Mucosa of stomach (tissue), 1 donor: ENCODE results near the gene MYO18A.

Experiments
- H3K27me3 ChIP-seq: one replicate; pipeline ENCODE4 v1.7.0; 2013; ENCODE audit warnings: mild to moderate bottlenecking, low read length; ENCODE audit not compliant: control insufficient read depth, insufficient read depth
- H3K36me3 ChIP-seq: one replicate; pipeline ENCODE4 v1.7.0; 2013; ENCODE audit warnings: low read length; ENCODE audit not compliant: control insufficient read depth, insufficient read depth
- H3K4me1 ChIP-seq: one replicate; pipeline ENCODE4 v1.7.0; 2013; ENCODE audit warnings: mild to moderate bottlenecking, low read length; ENCODE audit not compliant: control insufficient read depth, insufficient read depth
- H3K4me3 ChIP-seq: one replicate; pipeline ENCODE4 v1.7.0; 2013; ENCODE audit warnings: low read length
- H3K9ac ChIP-seq: one replicate; pipeline ENCODE4 v1.7.0; 2013; ENCODE audit warnings: mild to moderate bottlenecking, low read length, moderate library complexity
- H3K9me3 ChIP-seq: one replicate; pipeline ENCODE4 v1.7.0; 2013; ENCODE audit warnings: mild to moderate bottlenecking, low read length, moderate library complexity; ENCODE audit not compliant: control insufficient read depth
- donor health status: Pancreatic carcinoma.

Gene MYO18A

DNA sequence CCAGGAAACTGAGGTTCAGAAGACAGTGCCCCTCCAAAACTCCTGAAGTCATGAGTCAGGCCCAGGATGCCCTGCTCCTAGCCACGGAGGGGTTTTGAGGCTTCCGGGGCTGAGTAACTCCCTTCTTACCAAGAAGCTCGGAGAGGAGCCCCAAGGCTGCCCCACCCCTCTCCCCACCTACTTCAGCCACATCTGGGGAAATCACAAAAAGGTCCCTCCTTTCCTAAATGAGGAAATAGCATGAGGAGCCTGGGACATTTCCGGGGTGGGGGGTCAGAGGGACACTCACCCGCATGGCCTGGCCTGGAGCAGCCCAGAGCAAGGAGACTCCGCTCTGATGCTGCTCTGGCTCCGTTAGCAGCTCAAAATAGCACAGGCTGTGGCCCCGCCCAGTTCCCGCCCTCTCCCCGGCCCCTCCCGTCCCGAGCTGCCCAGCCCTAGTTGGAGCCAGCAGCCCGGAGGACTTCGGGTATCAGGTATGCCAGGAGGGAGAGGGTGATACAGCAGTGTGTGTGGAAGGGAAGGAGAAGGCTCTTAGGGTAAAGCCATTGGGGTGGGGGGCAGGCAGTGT lies 40.1 kb downstream of the MYO18A start:
- Histone ChIP-seq H3K4me3 (no peak overlapping the region), H3K4me1 (peaks cover 25% of the 10 kb centered on the region), H3K9me3 (no peaks in the 10 kb centered on the region), H3K9ac (peak overlapping the region; percentile 58), H3K36me3 (no peaks in the 10 kb centered on the region), H3K27me3 (no peaks in the 10 kb centered on the region)

DNA sequence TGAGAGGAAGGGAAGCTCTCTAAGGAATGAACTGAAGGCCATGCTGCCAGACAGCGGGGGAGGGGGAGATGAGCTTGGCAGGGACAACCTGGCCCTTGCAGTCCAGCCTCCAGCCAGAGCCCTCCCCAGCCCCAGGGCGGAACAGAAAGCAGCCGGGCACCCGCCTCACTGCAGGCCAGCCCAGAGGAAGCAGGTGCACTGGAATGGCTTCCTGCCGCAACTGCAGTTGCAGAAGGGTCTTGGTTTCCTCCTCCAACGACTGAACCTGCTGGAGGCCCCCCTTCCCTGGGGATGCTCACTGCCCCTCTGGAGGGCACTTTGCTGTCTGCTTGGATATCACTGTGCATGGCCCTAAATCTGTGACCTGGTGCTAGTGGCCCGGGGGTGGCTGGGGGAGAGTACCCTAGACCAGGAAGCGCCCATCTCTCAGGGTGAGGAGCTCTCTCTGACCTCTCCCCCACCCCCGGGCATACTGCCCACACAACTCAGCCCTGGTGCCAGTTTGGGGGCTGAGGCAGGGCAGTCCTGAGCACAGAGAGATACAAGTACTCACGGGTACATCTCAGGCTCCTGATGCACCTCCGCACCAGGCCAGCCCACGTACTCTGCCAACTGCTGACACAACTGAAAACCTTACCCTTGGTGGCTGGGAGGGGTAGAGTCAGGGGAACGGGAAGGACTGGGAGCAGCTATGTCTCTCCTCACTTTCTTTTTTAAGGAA lies 41.1 kb downstream of the MYO18A start:
- no peaks in the 10 kb centered on the region for H3K9me3 ChIP-seq
- H3K36me3 ChIP-seq: no peaks in the 10 kb centered on the region
- no peaks in the 10 kb centered on the region for H3K27me3 ChIP-seq
- H3K9ac ChIP-seq: peak overlapping the region; percentile 58
- H3K4me3 ChIP-seq: no peak overlapping the region
- peaks cover 25% of the 10 kb centered on the region for H3K4me1 ChIP-seq

DNA sequence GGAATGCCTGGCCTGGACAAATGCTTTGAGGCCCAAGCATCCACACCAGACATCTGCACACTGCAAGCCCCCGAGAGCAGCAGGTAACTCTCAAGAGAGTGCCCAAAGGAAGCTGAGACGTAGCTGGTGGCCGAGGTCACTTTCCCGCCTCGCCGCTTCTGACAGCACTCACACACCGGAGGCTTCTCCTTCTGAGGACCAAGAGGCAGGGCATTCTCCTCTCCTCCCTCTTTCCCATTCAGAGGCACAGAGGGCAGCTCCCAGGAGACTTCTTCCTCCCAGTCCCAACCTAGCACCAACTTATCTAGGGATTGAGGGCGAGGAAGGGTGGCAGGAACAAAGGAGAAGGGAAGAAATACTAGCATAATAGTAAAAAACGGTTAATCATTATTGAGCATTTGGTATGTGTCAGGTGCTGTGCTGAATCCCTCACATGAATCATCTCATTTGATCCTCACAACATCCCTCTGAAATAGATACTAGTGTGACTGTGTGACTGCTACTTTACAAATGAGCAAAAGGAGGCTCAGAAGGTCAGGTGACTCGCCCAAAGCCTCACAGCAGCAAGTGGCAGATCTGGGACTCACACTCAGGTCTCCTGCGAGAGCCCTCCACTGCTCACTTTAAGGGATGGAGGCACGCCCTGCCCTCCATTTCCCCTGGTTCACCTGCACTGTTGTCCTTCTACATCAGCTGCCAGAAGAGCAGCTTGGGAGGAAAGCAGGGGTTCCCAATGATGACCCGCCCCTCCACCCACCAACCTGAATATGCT lies 41.8 kb downstream of the MYO18A start:
- peaks cover 30% of the 10 kb centered on the region for H3K4me1 ChIP-seq
- H3K4me3 ChIP-seq: no peak overlapping the region
- no peak overlapping the region for H3K9ac ChIP-seq
- no peaks in the 10 kb centered on the region for H3K9me3 ChIP-seq
- H3K36me3 ChIP-seq: no peaks in the 10 kb centered on the region
- no peaks in the 10 kb centered on the region for H3K27me3 ChIP-seq

- no peaks in the 10 kb centered on the region for H3K9me3 ChIP-seq
- peaks cover 37% of the 10 kb centered on the region for H3K4me1 ChIP-seq
- no peaks in the 10 kb centered on the region for H3K36me3 ChIP-seq
- H3K9ac ChIP-seq: no peak overlapping the region
- H3K27me3 ChIP-seq: no peaks in the 10 kb centered on the region
- H3K4me3 ChIP-seq: no peak overlapping the region
Observed at GRCh38 chr17:29136998-29137730, 43.0 kb downstream of the MYO18A start.

DNA sequence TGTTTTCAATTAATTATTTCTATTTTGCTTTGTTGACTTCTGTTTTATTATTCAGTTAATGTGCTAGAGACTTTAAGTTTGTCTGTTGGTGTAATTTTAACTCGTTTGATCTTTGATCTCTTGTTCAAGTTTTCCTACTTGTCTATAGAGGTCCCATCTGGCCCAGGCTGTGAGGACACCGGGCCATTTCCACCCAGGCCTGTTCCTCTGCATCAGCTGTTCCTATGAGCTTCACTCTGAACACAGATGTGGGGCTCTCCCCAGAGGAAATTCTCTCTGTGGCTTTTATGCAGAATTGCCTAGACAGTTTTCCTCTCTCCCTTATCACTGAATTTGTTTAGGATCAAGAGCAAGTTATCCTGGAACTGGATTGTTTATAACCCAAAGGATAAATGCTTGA lies 44.7 kb downstream of the MYO18A start:
- no peaks in the 10 kb centered on the region for H3K9me3 ChIP-seq
- H3K4me1 ChIP-seq: peaks cover 32% of the 10 kb centered on the region
- H3K9ac ChIP-seq: no peak overlapping the region
- no peaks in the 10 kb centered on the region for H3K27me3 ChIP-seq
- H3K4me3 ChIP-seq: no peak overlapping the region
- H3K36me3 ChIP-seq: no peaks in the 10 kb centered on the region

- Histone ChIP-seq H3K4me3 (no peak overlapping the region), H3K9me3 (no peaks in the 10 kb centered on the region), H3K4me1 (peaks cover 18% of the 10 kb centered on the region), H3K27me3 (no peaks in the 10 kb centered on the region), H3K9ac (no peak overlapping the region), H3K36me3 (no peaks in the 10 kb centered on the region)
Observed at GRCh38 chr17:29133121-29133713, 47.0 kb downstream of the MYO18A start.

DNA sequence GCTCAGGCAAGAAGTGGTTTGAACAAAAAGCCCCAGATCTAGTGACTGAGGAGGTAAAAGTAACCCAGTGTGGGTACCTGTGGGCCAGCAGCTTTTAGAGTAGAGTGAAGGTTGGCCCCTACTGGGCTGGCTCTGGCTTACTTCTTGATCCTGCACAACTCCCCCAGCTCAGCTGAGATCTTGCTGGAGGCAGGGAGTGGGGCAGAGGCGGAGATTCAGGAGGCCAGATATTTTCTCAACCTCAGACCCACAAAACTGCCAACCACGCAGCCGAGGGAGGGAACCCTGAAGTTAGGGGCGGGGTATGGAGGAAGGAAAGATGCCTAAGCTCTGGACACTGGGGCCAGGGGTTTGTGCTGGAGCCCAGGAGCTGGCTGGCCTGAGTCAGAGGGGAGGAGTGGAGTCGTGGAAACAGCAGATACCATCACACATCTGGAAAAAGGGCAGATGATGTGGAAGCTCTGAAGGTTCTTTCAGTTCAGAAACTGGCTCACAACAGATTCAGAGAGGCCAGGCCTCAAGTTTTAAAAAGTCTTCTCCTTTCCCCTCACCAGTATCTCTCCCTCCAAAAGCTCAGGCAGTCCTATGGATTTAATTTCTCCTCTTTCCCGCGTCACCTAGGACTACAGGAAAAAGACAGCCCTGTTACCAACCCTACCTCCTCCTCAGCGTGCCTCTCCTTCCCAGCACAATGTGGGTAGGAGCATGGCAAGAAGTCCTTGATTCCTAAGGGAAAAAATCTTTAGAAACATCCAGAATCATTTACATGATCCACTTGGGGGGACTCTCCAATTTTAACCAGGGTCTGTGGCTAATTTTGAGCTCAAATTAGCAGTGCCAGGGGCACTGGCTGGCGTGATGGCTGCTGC lies 48.1 kb downstream of the MYO18A start:
- Histone ChIP-seq H3K9me3 (no peaks in the 10 kb centered on the region), H3K27me3 (no peaks in the 10 kb centered on the region), H3K4me1 (peaks cover 18% of the 10 kb centered on the region), H3K9ac (no peak overlapping the region), H3K36me3 (no peaks in the 10 kb centered on the region), H3K4me3 (no peak overlapping the region)

DNA sequence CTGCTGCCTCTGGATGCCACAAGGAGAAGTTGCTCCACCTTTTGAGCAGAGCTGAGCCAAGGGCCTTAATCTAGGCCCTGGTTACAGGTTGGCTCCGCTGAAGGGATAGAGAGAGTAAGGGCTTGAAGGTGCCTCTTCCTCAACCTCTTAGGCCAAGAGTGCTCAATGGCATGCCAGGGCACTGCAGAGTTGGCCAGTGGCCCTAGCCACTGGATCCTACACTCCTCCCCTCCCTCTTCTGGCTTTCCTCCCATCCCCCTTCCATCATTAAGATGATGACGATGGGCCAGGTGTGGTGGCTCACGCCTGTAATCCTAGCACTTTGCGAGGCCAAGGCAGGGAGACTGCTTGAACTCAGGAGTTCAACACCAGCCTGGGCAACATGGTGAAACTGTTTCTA lies 50.5 kb downstream of the MYO18A start:
- Histone ChIP-seq H3K36me3 (no peaks in the 10 kb centered on the region), H3K4me3 (no peak overlapping the region), H3K4me1 (peaks cover 38% of the 10 kb centered on the region), H3K27me3 (no peaks in the 10 kb centered on the region), H3K9me3 (no peaks in the 10 kb centered on the region), H3K9ac (no peak overlapping the region)

DNA sequence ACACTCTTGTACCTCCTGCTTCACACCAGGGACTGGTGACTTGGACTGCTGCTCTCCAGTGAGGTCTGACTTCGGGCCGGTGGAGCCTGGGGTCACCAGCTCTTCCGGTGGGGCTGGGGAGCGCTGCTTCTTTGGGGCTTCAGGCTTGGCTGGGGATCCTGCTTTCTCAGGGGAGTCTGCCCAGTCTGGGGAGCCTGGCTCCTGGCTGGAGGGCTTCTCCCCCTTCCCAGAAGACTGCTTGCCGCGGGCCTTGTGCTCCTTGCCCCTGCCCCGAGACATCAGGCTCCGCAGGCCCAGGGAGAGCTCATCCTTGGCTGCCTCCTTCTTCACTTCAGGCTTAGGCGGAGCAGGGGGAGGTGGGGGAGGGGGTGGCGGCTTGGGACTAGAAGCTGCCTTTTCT lies 52.4 kb downstream of the MYO18A start:
- H3K4me1 ChIP-seq: peaks cover 35% of the 10 kb centered on the region

GRCh38 chr17:29126268-29126930 lies 53.8 kb downstream of the MYO18A start:
- no peaks in the 10 kb centered on the region for H3K36me3 ChIP-seq

More for the DNA sequence above, 52.4 kb downstream of the MYO18A start:
- no peaks in the 10 kb centered on the region for H3K9me3 ChIP-seq
- no peak overlapping the region for H3K9ac ChIP-seq
- no peak overlapping the region for H3K4me3 ChIP-seq
- H3K36me3 ChIP-seq: no peaks in the 10 kb centered on the region
- H3K27me3 ChIP-seq: no peaks in the 10 kb centered on the region

More at GRCh38 chr17:29126268-29126930, 53.8 kb downstream of the MYO18A start:
- Histone ChIP-seq H3K9ac (peak overlapping the region; percentile 48), H3K9me3 (no peaks in the 10 kb centered on the region), H3K27me3 (no peaks in the 10 kb centered on the region), H3K4me1 (peaks cover 34% of the 10 kb centered on the region), H3K4me3 (no peak overlapping the region)
